DND-41 (cell line): ENCODE data around the gene VWA2.

ENCODE experiments used
- EZH2 ChIP-seq: IDR thresholded peaks from 3 replicates; pipeline ENCODE4 v1.6.1; 2012; ENCODE audit warnings: borderline replicate concordance, low read depth, mild to moderate bottlenecking, moderate library complexity, low read length, inconsistent platforms; ENCODE audit not compliant: severe bottlenecking
- TF ChIP-seq, protein P1 (sequence below): IDR thresholded peaks from 2 replicates; pipeline ENCODE4 v1.5.1; 2012; ENCODE audit warnings: borderline replicate concordance, low read length, moderate library complexity, mild to moderate bottlenecking; ENCODE audit not compliant: poor library complexity, severe bottlenecking; ENCODE audit errors: extremely low read depth

GRCh38 chr10:114252883-114253282 is 13.8 kb downstream of the VWA2 start:
- TF ChIP-seq EZH2, result no peak
- TF ChIP-seq, protein P1, sequence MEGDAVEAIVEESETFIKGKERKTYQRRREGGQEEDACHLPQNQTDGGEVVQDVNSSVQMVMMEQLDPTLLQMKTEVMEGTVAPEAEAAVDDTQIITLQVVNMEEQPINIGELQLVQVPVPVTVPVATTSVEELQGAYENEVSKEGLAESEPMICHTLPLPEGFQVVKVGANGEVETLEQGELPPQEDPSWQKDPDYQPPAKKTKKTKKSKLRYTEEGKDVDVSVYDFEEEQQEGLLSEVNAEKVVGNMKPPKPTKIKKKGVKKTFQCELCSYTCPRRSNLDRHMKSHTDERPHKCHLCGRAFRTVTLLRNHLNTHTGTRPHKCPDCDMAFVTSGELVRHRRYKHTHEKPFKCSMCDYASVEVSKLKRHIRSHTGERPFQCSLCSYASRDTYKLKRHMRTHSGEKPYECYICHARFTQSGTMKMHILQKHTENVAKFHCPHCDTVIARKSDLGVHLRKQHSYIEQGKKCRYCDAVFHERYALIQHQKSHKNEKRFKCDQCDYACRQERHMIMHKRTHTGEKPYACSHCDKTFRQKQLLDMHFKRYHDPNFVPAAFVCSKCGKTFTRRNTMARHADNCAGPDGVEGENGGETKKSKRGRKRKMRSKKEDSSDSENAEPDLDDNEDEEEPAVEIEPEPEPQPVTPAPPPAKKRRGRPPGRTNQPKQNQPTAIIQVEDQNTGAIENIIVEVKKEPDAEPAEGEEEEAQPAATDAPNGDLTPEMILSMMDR, result no peak
